ENCODE data around the gene CDH4.

Gene CDH4

GRCh38 chr20:61700595-61701140 lies 448.6 kb downstream of the CDH4 start:
- no peak for DNase-seq (ENCODE audit: low spot score)
- TF ChIP-seq, protein P1, sequence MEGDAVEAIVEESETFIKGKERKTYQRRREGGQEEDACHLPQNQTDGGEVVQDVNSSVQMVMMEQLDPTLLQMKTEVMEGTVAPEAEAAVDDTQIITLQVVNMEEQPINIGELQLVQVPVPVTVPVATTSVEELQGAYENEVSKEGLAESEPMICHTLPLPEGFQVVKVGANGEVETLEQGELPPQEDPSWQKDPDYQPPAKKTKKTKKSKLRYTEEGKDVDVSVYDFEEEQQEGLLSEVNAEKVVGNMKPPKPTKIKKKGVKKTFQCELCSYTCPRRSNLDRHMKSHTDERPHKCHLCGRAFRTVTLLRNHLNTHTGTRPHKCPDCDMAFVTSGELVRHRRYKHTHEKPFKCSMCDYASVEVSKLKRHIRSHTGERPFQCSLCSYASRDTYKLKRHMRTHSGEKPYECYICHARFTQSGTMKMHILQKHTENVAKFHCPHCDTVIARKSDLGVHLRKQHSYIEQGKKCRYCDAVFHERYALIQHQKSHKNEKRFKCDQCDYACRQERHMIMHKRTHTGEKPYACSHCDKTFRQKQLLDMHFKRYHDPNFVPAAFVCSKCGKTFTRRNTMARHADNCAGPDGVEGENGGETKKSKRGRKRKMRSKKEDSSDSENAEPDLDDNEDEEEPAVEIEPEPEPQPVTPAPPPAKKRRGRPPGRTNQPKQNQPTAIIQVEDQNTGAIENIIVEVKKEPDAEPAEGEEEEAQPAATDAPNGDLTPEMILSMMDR (conservative IDR thresholded peaks at IDR 0.05; ENCODE audit: low read depth): no peak
- CTCF ChIA-PET: interaction anchor here (0.6 kb wide), 1 partner anchor 276 kb away, joined by 3 read pairs; no protein-coding TSS in a partner anchor
- POLR2A ChIA-PET (ENCODE audit: low non-redundant PET): no interaction called here
- no peak overlapping the region for H3K27ac ChIP-seq

DNA sequence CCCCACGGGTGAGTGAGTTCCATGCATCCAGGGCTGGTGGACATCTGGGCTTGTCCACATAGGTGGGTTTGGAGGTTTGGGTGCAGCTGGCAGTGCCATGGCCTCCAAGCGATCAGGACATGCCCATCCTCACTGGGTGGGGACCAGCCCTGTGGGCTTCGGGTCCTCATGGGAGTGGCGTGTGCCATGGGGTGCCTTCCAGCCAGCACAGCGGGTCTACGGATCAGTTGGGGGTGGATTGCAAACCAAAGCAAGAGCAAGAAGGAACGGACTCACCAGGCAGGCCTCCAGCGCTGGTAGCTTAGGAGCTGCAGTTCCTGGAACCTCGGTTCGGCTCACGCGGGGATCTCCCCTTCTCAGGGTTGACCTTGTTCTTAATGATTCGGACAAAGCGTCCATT lies 449.3 kb downstream of the CDH4 start:
- H3K27ac ChIP-seq: no peak overlapping the region
- CTCF ChIA-PET: interaction anchor here (0.6 kb wide), 1 partner anchor 276 kb away, joined by 3 read pairs; no protein-coding TSS in a partner anchor
- POLR2A ChIA-PET (ENCODE audit: low non-redundant PET): no interaction called here
- TF ChIP-seq, protein P1 (conservative IDR thresholded peaks at IDR 0.05; ENCODE audit: low read depth): no peak
- DNase-seq (ENCODE audit: low spot score): no peak

DNA sequence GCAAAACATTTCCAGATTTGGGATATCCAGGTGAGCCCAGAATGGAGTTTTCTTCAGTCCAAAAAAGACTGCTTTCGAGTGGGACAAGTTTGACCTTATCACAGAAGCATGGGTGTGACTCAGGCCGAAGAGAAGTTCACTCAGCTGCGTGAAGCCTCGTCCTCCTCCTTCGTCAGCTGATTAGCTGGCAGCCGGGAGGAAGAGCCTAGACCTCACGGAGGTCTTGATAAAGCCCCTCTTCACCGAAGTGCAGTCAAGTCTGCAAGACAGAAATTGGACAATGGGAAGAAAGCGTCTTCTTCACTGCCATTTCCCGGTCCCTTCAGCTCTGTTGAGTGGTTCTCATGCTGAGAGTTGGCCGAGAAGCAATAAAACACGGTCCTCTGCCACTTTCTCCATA lies 449.7 kb downstream of the CDH4 start:
- ChIA-PET POLR2A (ENCODE audit: low non-redundant PET) (no interaction called here), CTCF (interaction anchor here (0.8 kb wide), 1 partner anchor 1417 kb away, joined by 3 read pairs; no protein-coding TSS in a partner anchor)

GRCh38 chr20:61702246-61702645 lies 450.2 kb downstream of the CDH4 start:
- ChIA-PET CTCF (interaction anchor here (0.8 kb wide), 1 partner anchor 1418 kb away, joined by 3 read pairs; no protein-coding TSS in a partner anchor), POLR2A (ENCODE audit: low non-redundant PET) (no interaction called here)
- H3K27ac ChIP-seq: no peak overlapping the region
- TF ChIP-seq, protein P1 (conservative IDR thresholded peaks at IDR 0.05; ENCODE audit: low read depth): no peak
- DNase-seq (ENCODE audit: low spot score): no peak

More for the DNA sequence above, 449.7 kb downstream of the CDH4 start:
- TF ChIP-seq, protein P1 (conservative IDR thresholded peaks at IDR 0.05; ENCODE audit: low read depth): no peak
- no peak for DNase-seq (ENCODE audit: low spot score)
- H3K27ac ChIP-seq: no peak overlapping the region

DNA sequence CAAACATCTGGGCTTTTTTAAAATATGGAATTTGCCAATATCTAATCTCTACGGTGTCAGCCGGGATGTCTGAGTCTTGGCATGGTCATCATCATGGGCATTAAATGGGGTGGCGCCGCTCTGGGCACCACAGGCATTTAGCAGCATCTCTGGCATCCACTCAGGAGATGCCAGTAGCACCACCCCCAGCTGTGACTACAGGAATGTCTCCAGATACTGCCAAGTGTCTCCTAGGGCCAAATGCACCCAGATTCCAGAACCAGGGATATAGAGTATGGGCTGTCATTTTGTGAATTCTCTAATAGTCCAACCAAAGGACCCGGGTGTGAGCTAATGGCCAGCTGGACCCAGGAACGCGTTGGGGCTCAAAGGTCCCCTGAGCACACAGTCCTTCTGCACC lies 452.6 kb downstream of the CDH4 start:
- POLR2A ChIA-PET (ENCODE audit: low non-redundant PET): no interaction called here
- TF ChIP-seq, protein P1 (conservative IDR thresholded peaks at IDR 0.05; ENCODE audit: low read depth): no peak

GRCh38 chr20:61705386-61706258 lies 453.6 kb downstream of the CDH4 start:
- ChIA-PET CTCF (interaction anchor here (0.6 to 0.7 kb wide), 2 partner anchors 166 to 538 kb away, joined by 3 to 4 read pairs; no protein-coding TSS in a partner anchor), POLR2A (ENCODE audit: low non-redundant PET) (no interaction called here)
- DNase-seq (ENCODE audit: low spot score): no peak
- TF ChIP-seq, protein P1 (conservative IDR thresholded peaks at IDR 0.05; ENCODE audit: low read depth): no peak
- H3K27ac ChIP-seq: no peak overlapping the region

More for the DNA sequence above, 452.6 kb downstream of the CDH4 start:
- CTCF ChIA-PET: interaction anchor here (0.6 to 1.0 kb wide), 2 partner anchors 20 to 537 kb away, joined by 3 to 4 read pairs; no protein-coding TSS in a partner anchor
- H3K27ac ChIP-seq: no peak overlapping the region
- no peak for DNase-seq (ENCODE audit: low spot score)
